CD14-positive monocyte (primary cell): ENCODE data around the gene CTNNAL1. TPM values are rescaled to one million over a fixed set of nuclear protein-coding genes. Genes with fewer than 3 reads are reported as not detected.

Experiments
- DNase-seq, 3 donors: peaks; one replicate each; pipeline ENCODE4 v3.0.0-alpha.2; 2011 to 2022
- H2AFZ ChIP-seq: 2 replicates; pipeline ENCODE4 v1.6.0; 2012; ENCODE audit warnings: mild to moderate bottlenecking, low read depth, low read length, inconsistent platforms; ENCODE audit not compliant: insufficient read depth, poor library complexity, severe bottlenecking
- H3K27ac ChIP-seq, 2 donors: 1 replicate in 1 of 2; 2 replicates in 1 of 2; pipeline ENCODE4 v1.5.1; 2012 to 2013; ENCODE audit warnings: low read length in 2 of 2, control low read depth in 1 of 2, inconsistent platforms in 1 of 2, low read depth in 1 of 2, mild to moderate bottlenecking in 1 of 2
- H3K27me3 ChIP-seq, 2 donors: one replicate each; pipeline versions ENCODE4 v1.6.0 to v1.6.1; 2011 to 2013; ENCODE audit warnings: low read length in 2 of 2; ENCODE audit not compliant: control insufficient read depth in 2 of 2, insufficient read depth in 2 of 2
- H3K36me3 ChIP-seq, 2 donors: replicated peaks in 1 of 2; 1 replicate in 1 of 2; 2 replicates in 1 of 2; pipeline versions ENCODE4 v1.5.1 to v1.6.1; 2012 to 2013; ENCODE audit warnings: low read length in 2 of 2, control low read depth in 1 of 2, inconsistent platforms in 1 of 2, mild to moderate bottlenecking in 1 of 2; ENCODE audit not compliant: insufficient read depth in 2 of 2, control insufficient read depth in 1 of 2
- H3K4me1 ChIP-seq, 2 donors: 1 replicate in 1 of 2; 2 replicates in 1 of 2; pipeline versions ENCODE4 v1.5.1 to v1.6.1; 2012 to 2013; ENCODE audit warnings: low read length in 2 of 2, control low read depth in 1 of 2, inconsistent platforms in 1 of 2, mild to moderate bottlenecking in 1 of 2, moderate library complexity in 1 of 2; ENCODE audit not compliant: insufficient read depth in 2 of 2, control insufficient read depth in 1 of 2
- H3K4me2 ChIP-seq: replicated peaks from 2 replicates; pipeline ENCODE3; 2012; ENCODE audit warnings: low read length, moderate library complexity, mild to moderate bottlenecking; ENCODE audit not compliant: poor library complexity, severe bottlenecking; ENCODE audit errors: extremely low read depth
- H3K4me3 ChIP-seq, 3 experiments: fragments of 200-600 bp in 1 of 3; sonication (generic) in 1 of 3; replicated peaks in 1 of 3; 1 replicate in 2 of 3; 2 replicates in 1 of 3; pipeline ENCODE4 v1.5.1; 2011 to 2013; ENCODE audit warnings: low read length in 3 of 3, mild to moderate bottlenecking in 3 of 3, control low read depth in 2 of 3, low read depth in 2 of 3, inconsistent platforms in 1 of 3, moderate library complexity in 1 of 3
- H3K79me2 ChIP-seq: 2 replicates; pipeline ENCODE4 v1.6.0; 2012; ENCODE audit warnings: mild to moderate bottlenecking, control low read depth, inconsistent platforms, low read length, moderate library complexity; ENCODE audit not compliant: insufficient read depth
- H3K9ac ChIP-seq: 2 replicates; pipeline ENCODE4 v1.6.0; 2017; ENCODE audit warnings: low read length, mild to moderate bottlenecking; ENCODE audit not compliant: insufficient read depth, poor library complexity, severe bottlenecking
- H3K9me3 ChIP-seq, 2 donors: replicated peaks in 1 of 2; 1 replicate in 1 of 2; 2 replicates in 1 of 2; pipeline versions ENCODE4 v1.5.1 to v1.6.1; 2012 to 2013; ENCODE audit warnings: low read length in 2 of 2, control low read depth in 1 of 2; ENCODE audit not compliant: control insufficient read depth in 1 of 2, insufficient read depth in 1 of 2
- H4K20me1 ChIP-seq: 2 replicates; pipeline ENCODE4 v1.6.0; 2012; ENCODE audit warnings: mild to moderate bottlenecking, low read length, control low read depth, moderate library complexity; ENCODE audit not compliant: insufficient read depth
- H3K27ac Mint-ChIP-seq, 7 donors: one replicate each; pipeline ENCODE4 v1.8.0; 2020; ENCODE audit warnings: mild to moderate bottlenecking in 7 of 7, mixed read lengths in 7 of 7, moderate library complexity in 6 of 7, inconsistent platforms in 2 of 7
- H3K27me3 Mint-ChIP-seq, 3 donors: one replicate each; pipeline ENCODE4 v1.8.0; 2021 to 2022; ENCODE audit warnings: low read depth in 3 of 3, mild to moderate bottlenecking in 3 of 3, mixed read lengths in 3 of 3, moderate library complexity in 3 of 3, inconsistent platforms in 1 of 3
- H3K36me3 Mint-ChIP-seq, 2 donors: one replicate each; pipeline ENCODE4 v1.8.0; 2020; ENCODE audit warnings: mixed read lengths in 2 of 2, inconsistent platforms in 1 of 2, mild to moderate bottlenecking in 1 of 2
- H3K4me1 Mint-ChIP-seq: one replicate; pipeline ENCODE4 v1.8.0; 2020; ENCODE audit warnings: mild to moderate bottlenecking, mixed read lengths
- H3K4me3 Mint-ChIP-seq, 2 donors: one replicate each; pipeline ENCODE4 v1.8.0; 2020; ENCODE audit warnings: mild to moderate bottlenecking in 2 of 2, mixed read lengths in 2 of 2, moderate library complexity in 1 of 2
- H3K9me3 Mint-ChIP-seq, 7 donors: one replicate each; pipeline ENCODE4 v1.8.0; 2020 to 2022; ENCODE audit warnings: mixed read lengths in 7 of 7, mild to moderate bottlenecking in 6 of 7, moderate library complexity in 6 of 7, inconsistent platforms in 2 of 7
- WGBS: methylation state at CpG from one replicate; pipeline ENCODE4 v1.1.5; 2013; ENCODE audit warnings: missing lambda C conversion rate; ENCODE audit not compliant: insufficient coverage; 5-methylcytosine and 5-hydroxymethylcytosine counted together
- intact Hi-C, 2 donors: fragments of 100-400 bp; cut with micrococcal nuclease; formaldehyde crosslinking; loops; one replicate each; pipeline versions ENCODE4 v1.15.0 to v1.15.1; 2023
- polyA plus RNA-seq, 3 donors: library from polyadenylated mRNA; depleted of rRNA in 1 of 3; unstranded in 2 of 3; stranded (reverse) in 1 of 3; fragments of 300-500 nt in 2 of 3; fragments of >200 nt in 1 of 3; fragmentation: Illumina TruSeq in 2 of 3; gene quantifications; 1 replicate in 2 of 3; 2 replicates in 1 of 3; pipeline ENCODE4 v1.2.3, GENCODE V29; 2012 to 2021
- TF ChIP-seq, protein P1 (sequence below): fragments of 200-600 bp; IDR thresholded peaks from one replicate; pipeline ENCODE4 v1.8.0; 2022; ENCODE audit warnings: antibody characterized with exemption, mild to moderate bottlenecking

CTNNAL1 gene
- polyA plus RNA-seq, 3 donors: 0.10 to 0.39 (median 0.25) TPM

GRCh38 chr9:109002141-109002540 lies 11.2 kb downstream of the CTNNAL1 start:
- Mint-ChIP-seq H3K36me3 (peaks cover 5 to 8% of the 10 kb centered on the region in 2 donors), H3K4me1 (peaks cover 11% of the 10 kb centered on the region), H3K9me3 (peaks cover 9 to 15% (median 11%) of the 10 kb centered on the region in 7 donors), H3K27ac (no peak overlapping the region), H3K27me3 (no peaks in the 10 kb centered on the region), H3K4me3 (no peak overlapping the region)
- no peak overlapping the region for H2AFZ ChIP-seq
- H3K9me3 ChIP-seq: peaks cover 7 to 13% of the 10 kb centered on the region in 2 donors
- DNase-seq: no peak
- intact Hi-C loops: no loop called here
- no CpG with 5 or more reads among the region's 4 CpGs for WGBS
- H3K27ac ChIP-seq: no peak overlapping the region
- no peak overlapping the region for H3K9ac ChIP-seq
- TF ChIP-seq, protein P1, sequence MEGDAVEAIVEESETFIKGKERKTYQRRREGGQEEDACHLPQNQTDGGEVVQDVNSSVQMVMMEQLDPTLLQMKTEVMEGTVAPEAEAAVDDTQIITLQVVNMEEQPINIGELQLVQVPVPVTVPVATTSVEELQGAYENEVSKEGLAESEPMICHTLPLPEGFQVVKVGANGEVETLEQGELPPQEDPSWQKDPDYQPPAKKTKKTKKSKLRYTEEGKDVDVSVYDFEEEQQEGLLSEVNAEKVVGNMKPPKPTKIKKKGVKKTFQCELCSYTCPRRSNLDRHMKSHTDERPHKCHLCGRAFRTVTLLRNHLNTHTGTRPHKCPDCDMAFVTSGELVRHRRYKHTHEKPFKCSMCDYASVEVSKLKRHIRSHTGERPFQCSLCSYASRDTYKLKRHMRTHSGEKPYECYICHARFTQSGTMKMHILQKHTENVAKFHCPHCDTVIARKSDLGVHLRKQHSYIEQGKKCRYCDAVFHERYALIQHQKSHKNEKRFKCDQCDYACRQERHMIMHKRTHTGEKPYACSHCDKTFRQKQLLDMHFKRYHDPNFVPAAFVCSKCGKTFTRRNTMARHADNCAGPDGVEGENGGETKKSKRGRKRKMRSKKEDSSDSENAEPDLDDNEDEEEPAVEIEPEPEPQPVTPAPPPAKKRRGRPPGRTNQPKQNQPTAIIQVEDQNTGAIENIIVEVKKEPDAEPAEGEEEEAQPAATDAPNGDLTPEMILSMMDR: no peak
- H3K4me3 ChIP-seq: no peak overlapping the region
- no peaks in the 10 kb centered on the region for H3K36me3 ChIP-seq
- no peaks in the 10 kb centered on the region for H3K27me3 ChIP-seq
- H4K20me1 ChIP-seq: no peaks in the 10 kb centered on the region
- peaks cover under 1 to 1% of the 10 kb centered on the region in 2 donors for H3K4me1 ChIP-seq
- H3K79me2 ChIP-seq: no peaks in the 10 kb centered on the region
- H3K4me2 ChIP-seq: no peak overlapping the region

DNA sequence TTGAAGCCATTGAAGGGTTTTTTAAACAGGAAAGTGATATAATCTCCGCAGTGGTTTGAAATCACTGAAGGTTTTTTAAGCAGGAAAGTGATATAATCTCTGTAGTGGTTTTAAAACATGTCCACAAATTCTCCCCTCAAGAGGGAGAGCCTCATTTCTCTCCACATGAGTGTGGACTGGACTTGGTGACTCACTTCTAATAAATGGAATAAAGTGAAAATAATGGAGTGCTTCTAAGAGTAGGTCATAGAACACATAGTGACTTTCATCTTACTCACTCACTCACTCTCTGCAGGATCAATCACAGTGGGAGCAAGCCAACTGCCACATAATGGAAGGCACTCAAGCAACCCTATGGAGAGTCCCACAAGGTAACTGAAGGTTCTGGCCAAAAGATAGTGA lies 12.0 kb downstream of the CTNNAL1 start:
- H3K27ac Mint-ChIP-seq: no peak overlapping the region
- no peak overlapping the region for H2AFZ ChIP-seq
- H3K4me2 ChIP-seq: no peak overlapping the region
- WGBS: no CpG with 5 or more reads among the region's 1 CpG
- no peaks in the 10 kb centered on the region for H3K79me2 ChIP-seq
- no peak overlapping the region for H3K27ac ChIP-seq
- no peak overlapping the region for H3K4me3 Mint-ChIP-seq
- peaks cover 9 to 15% (median 11%) of the 10 kb centered on the region in 7 donors for H3K9me3 Mint-ChIP-seq
- intact Hi-C loops: no loop called here
- no peaks in the 10 kb centered on the region for H4K20me1 ChIP-seq
- H3K4me1 ChIP-seq: peaks cover 5 to 10% of the 10 kb centered on the region in 2 donors
- peaks cover 7 to 13% of the 10 kb centered on the region in 2 donors for H3K9me3 ChIP-seq
- TF ChIP-seq, protein P1: no peak
- no peak overlapping the region for H3K4me3 ChIP-seq
- peaks cover 5 to 7% of the 10 kb centered on the region in 2 donors for H3K36me3 Mint-ChIP-seq
- peaks cover 18% of the 10 kb centered on the region for H3K4me1 Mint-ChIP-seq
- no peaks in the 10 kb centered on the region for H3K27me3 Mint-ChIP-seq
- no peak for DNase-seq
- H3K36me3 ChIP-seq: no peaks in the 10 kb centered on the region
- H3K27me3 ChIP-seq: no peaks in the 10 kb centered on the region
- H3K9ac ChIP-seq: no peak overlapping the region
